ELF-1 (cell line): ENCODE measurements around the gene RPS13.
"Not testable (repeated sequence)": the region's sequence is repeated elsewhere in the genome, so short reads cannot be mapped to it uniquely, and the experiment has no call there.

Experiments
- DNase-seq: peaks from one replicate; pipeline ENCODE4 v3.0.0-alpha.2; 2016; ENCODE audit warnings: low read depth, low spot score

RPS13 gene

DNA sequence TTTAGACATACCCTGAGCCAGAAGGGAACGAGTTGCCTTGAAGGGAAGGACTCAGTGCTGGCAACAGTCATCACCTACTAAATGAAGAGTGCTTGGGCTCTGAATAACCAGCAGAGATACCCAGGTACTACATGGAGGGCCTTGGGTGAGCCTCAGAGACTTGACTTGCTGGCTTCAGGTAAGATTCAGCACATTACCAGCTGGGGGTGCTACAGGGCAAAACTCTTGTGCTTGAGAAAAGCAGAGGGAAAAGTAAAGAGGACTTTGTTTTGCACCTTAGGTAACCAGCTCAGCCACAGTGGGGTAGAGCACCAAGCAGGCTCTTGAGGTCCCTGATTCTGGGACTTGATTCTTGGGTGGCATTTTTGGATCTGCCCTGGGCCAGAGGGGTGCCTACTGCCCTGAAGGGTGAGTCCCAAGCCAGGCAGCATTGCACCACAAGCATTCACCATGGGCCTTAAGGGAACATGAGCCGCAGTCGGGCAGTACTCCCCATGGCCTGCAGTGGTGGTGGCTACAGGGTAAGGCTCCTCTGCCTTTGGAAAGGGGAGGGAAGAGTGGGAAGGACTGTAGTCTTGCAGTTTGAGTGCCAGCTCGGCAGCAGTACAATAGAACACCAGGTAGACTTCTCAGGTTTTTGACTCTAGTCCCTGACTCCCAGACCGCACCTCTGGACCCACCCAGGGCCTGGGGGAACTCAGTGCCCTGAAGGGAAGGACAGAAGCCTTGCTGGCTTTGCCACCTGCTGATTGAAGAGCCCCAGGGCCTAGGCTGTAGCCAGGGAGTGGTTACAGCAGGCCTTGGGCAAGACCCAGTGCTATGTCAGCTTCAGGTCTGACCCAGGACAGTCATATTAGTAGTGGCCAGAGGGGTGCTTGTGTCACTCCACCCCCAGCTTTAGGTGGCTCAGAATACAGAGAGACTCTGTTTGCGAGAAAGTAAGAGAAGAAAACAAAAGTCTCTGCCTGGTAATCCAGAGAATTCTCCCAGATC is 40.5 kb downstream of the RPS13 start:
- DNase-seq, result peak; percentile 31

DNA sequence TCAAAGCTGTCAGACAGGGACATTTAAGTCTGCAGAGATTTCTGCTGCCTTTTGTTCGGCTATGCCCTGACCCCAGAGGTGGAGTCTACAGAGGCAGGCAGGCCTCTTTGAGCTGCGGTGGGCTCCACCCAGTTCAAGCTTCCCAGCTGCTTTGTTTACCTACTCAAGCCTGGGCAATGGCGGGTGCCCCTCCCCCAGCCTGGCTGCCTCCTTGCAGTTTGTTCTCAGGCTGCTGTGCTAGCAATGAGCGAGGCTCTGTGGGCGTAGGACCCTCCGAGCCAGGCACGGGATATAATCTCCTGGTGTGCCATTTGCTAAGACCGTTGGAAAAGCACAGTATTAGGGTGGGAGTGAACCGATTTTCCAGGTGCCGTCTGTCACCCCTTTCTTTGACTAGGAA is 43.4 kb downstream of the RPS13 start:
- DNase-seq, result not testable (repeated sequence)

DNA sequence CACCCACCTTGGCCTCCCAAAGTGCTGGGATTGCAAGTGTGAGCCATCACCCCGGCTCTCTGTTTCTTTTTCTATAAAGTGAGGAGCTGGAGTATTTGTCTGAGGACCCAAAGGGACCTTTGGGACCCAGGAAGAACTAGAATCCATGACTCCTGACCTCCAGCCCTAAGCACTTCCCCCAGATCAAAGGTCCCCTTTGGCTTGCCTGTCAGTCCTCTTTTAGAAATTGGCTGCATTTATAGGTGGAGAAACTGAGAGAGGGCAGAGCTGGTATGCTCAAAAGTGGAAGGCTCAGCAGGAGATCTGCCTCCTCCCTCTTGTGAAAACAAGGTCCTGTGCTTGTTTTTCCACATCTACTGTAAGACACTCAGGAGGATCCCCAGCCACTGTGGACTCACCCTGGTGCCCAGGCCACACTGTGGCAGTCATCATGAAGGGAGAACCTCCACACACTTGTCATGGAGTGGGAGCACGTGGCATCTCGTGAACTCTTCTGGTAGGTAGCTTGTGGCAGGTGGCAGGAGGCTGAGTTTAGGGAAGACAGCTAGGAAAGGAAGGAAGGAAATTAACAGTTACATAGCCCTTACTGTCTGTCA is 50.9 kb downstream of the RPS13 start:
- no peak for DNase-seq

DNA sequence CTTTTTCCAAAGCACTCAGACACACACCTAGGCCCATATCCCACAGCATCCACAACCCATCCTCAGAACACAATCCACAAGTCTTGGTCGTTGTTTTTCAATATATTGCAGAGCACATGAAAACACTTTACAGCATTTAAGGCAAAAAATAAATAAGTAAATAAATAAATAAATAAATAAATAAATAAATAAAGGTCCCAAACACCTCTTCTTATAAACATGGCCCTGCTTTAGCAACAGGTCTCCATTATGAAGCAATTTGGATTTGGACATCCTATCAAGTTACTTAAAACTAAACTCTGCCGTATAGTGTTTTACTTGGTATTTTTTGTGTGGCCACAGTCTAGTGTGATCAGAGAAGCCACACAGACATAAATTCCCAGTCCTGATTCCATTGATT is 52.5 kb downstream of the RPS13 start:
- DNase-seq, result no peak
